GM12878 (cell line): ENCODE results near the gene GPC5. TPM values are rescaled to one million over a fixed set of nuclear protein-coding genes. Genes with fewer than 3 reads are reported as not detected.

Source experiments
- ATAC-seq: fragments of 200-7000 bp; cut with Tn5 transposase; 3 replicates; pipeline ENCODE4 v1.9.1; 2020; ENCODE audit warnings: mild to moderate bottlenecking, moderate library complexity
- BruUV-seq: library from RNA; stranded (reverse); fragments of 400-500 nt; replicated peaks from 2 replicates; lab custom pipeline; 2021; lab: Mats Ljungman, UMichigan
- CTCF ChIA-PET: fragments of 300-600 bp; sonication (Branson Sonifier 250); formaldehyde crosslinking; extraction: SDS; loops from one replicate; lab custom pipeline; 2021; ENCODE audit warnings: inconsistent platforms; lab: Yijun Ruan, JAX
- POLR2A ChIA-PET: fragments of 350-600 bp; formaldehyde crosslinking; extraction: SDS; loops from one replicate; lab custom pipeline; 2021; ENCODE audit warnings: inconsistent platforms; lab: Charles Lee
- RAD21 ChIA-PET: fragments of 300-600 bp; sonication (Branson Sonifier 250); formaldehyde crosslinking; loops from one replicate; lab custom pipeline; 2023; ENCODE audit warnings: antibody characterized with exemption; ENCODE audit not compliant: unreplicated experiment; lab: Charles Lee
- SMC1A ChIA-PET: fragments of 300-600 bp; sonication (Branson Sonifier 250); formaldehyde crosslinking; loops from one replicate; lab custom pipeline; 2023; ENCODE audit not compliant: unreplicated experiment, uncharacterized antibody; lab: Charles Lee
- DNase-seq: peaks from one replicate; pipeline ENCODE4 v3.0.0-alpha.2; 2011; ENCODE audit warnings: low read depth, low spot score
- FAIRE-seq: peaks from 3 replicates; lab custom pipeline; 2011; peaks lifted over from hg19 to GRCh38; lab: Jason Lieb, UNC
- H2AFZ ChIP-seq: 2 replicates; pipeline ENCODE4 v1.6.0; 2011; ENCODE audit warnings: low read depth, low read length, control low read depth; ENCODE audit not compliant: control insufficient read depth
- H3K27ac ChIP-seq: 2 replicates; pipeline ENCODE4 v1.5.1; 2011; ENCODE audit warnings: control low read depth; ENCODE audit not compliant: control insufficient read depth, insufficient read depth
- H3K27me3 ChIP-seq, 2 experiments: replicated peaks in 1 of 2; 2 replicates each; pipeline versions ENCODE4 v1.6.0 to v1.6.1; 2011; ENCODE audit warnings: low read length in 1 of 2; ENCODE audit not compliant: control insufficient read depth in 2 of 2, insufficient read depth in 2 of 2
- H3K36me3 ChIP-seq, 2 experiments: 2 replicates each; pipeline ENCODE4 v1.5.1; 2011; ENCODE audit warnings: low read length in 1 of 2; ENCODE audit not compliant: control insufficient read depth in 2 of 2, insufficient read depth in 2 of 2
- H3K4me1 ChIP-seq: 2 replicates; pipeline ENCODE4 v1.6.1; 2011; ENCODE audit warnings: mild to moderate bottlenecking, low read length, moderate library complexity, mixed read lengths; ENCODE audit not compliant: control insufficient read depth, insufficient read depth
- H3K4me2 ChIP-seq: 2 replicates; pipeline ENCODE4 v1.6.0; 2011; ENCODE audit warnings: control low read depth; ENCODE audit not compliant: control insufficient read depth, insufficient read depth
- H3K4me3 ChIP-seq: fragments of 200-600 bp; sonication (generic); 2 replicates; pipeline ENCODE4 v1.5.1; 2016
- H3K79me2 ChIP-seq: 2 replicates; pipeline ENCODE4 v1.6.0; 2011; ENCODE audit warnings: low read length; ENCODE audit not compliant: control insufficient read depth, insufficient read depth
- H3K9ac ChIP-seq: 2 replicates; pipeline ENCODE4 v1.8.0; 2011; ENCODE audit warnings: low read length, control low read depth, mixed read lengths; ENCODE audit not compliant: control insufficient read depth, insufficient read depth
- H3K9me3 ChIP-seq: replicated peaks from 3 replicates; pipeline ENCODE4 v1.5.1; 2011; ENCODE audit warnings: mild to moderate bottlenecking, low read length; ENCODE audit not compliant: control insufficient read depth, insufficient read depth
- H4K20me1 ChIP-seq: 2 replicates; pipeline ENCODE4 v1.6.0; 2011; ENCODE audit not compliant: control insufficient read depth, insufficient read depth
- BCL11A ChIP-seq: IDR thresholded peaks from 2 replicates; pipeline ENCODE4 v1.6.1; 2011; ENCODE audit warnings: low read depth, low read length
- CHD1 ChIP-seq: IDR thresholded peaks from 2 replicates; pipeline ENCODE4 v1.6.1; 2012; ENCODE audit warnings: low read depth, low read length, improper control_type of control experiment
- EZH2 ChIP-seq: IDR thresholded peaks from 2 replicates; pipeline ENCODE4 v1.6.1; 2012; ENCODE audit warnings: low read depth, mild to moderate bottlenecking, control low read depth, inconsistent platforms, low read length, borderline replicate concordance; ENCODE audit not compliant: control insufficient read depth
- MYB ChIP-seq: fragments of 150-350 bp; IDR thresholded peaks from 2 replicates; pipeline ENCODE4 v1.6.1; 2014; ENCODE audit warnings: mild to moderate bottlenecking, low read depth, low read length, borderline replicate concordance
- SMAD1 ChIP-seq: fragments of 450-650 bp; IDR thresholded peaks from 2 replicates; pipeline ENCODE4 v1.6.1; 2018; ENCODE audit warnings: mild to moderate bottlenecking, low read depth; ENCODE audit not compliant: partially characterized antibody
- TAF1 ChIP-seq: IDR thresholded peaks from 2 replicates; pipeline ENCODE4 v1.6.1; 2011; ENCODE audit warnings: mild to moderate bottlenecking, low read depth, low read length, borderline replicate concordance
- YY1 ChIP-seq: IDR thresholded peaks from 2 replicates; pipeline ENCODE4 v1.6.1; 2011; ENCODE audit warnings: low read depth, mild to moderate bottlenecking, low read length
- ZNF622 ChIP-seq: fragments of 450-650 bp; IDR thresholded peaks from 2 replicates; pipeline ENCODE4 v1.6.1; 2017; ENCODE audit warnings: mild to moderate bottlenecking, inconsistent platforms
- whole genome bisulfite sequencing: methylation state at CpG from one replicate; pipeline ENCODE4 v1.1.6; 2016; ENCODE audit warnings: low lambda C conversion rate; ENCODE audit not compliant: insufficient replicate concordance, insufficient coverage; ENCODE audit errors: missing lambda C conversion rate; 5-methylcytosine and 5-hydroxymethylcytosine counted together
- in situ Hi-C: fragments of 300-500 bp; cut with MboI; formaldehyde crosslinking; loops from 9 replicates; pipeline ENCODE4 v1.14.3; 2018; ENCODE audit warnings: mixed read lengths
- intact Hi-C: fragments of 100-400 bp; cut with micrococcal nuclease; formaldehyde crosslinking; loops from one replicate; pipeline ENCODE4 v1.14.2; 2022; ENCODE audit not compliant: unreplicated experiment
- polyA plus RNA-seq, 11 experiments: library from polyadenylated mRNA; depleted of rRNA in 4 of 11; unstranded in 6 of 11; stranded (reverse) in 5 of 11; fragments of >200 nt; fragmentation: Nextera tagmentation in 4 of 11; fragmentation: Illumina TruSeq in 1 of 11; extraction: Ambion mirVana in 4 of 11; extraction: Trizol in 1 of 11; gene quantifications; 1 replicate in 1 of 11; 2 replicates in 10 of 11; pipeline versions ENCODE4 v1.2.1 to v1.2.3, GENCODE V29; 2011 to 2016; ENCODE audit warnings: inconsistent platforms in 2 of 11, missing spikeins in 2 of 11, low read depth in 1 of 11
- total RNA-seq, 4 experiments: library from RNA; depleted of rRNA in 3 of 4; stranded (reverse); fragments of >200 nt in 3 of 4; fragmentation: Illumina TruSeq in 1 of 4; extraction: Trizol in 1 of 4; gene quantifications; 2 replicates each; pipeline versions ENCODE4 v1.2.1 to v1.2.3, GENCODE V29; 2013 to 2021
- TF ChIP-seq, protein P1 (sequence below): IDR thresholded peaks from 2 replicates; pipeline ENCODE4 v1.6.1; 2011; ENCODE audit warnings: borderline replicate concordance, low read depth, mild to moderate bottlenecking, moderate library complexity, mixed read lengths, low read length; ENCODE audit not compliant: insufficient read depth; ENCODE audit errors: extremely low read length
- TF ChIP-seq, protein P2 (sequence below): IDR thresholded peaks from 2 replicates; pipeline ENCODE4 v1.6.1; 2011; ENCODE audit warnings: low read depth, mild to moderate bottlenecking, low read length, moderate library complexity, borderline replicate concordance; ENCODE audit errors: extremely low read depth

GPC5 gene
- total and polyA plus RNA-seq, 10 of the 15 experiments (the other 5 are each of a cell fraction or from before 2014, with no cell fraction given), result 0.05 to 0.87 (median 0.44) TPM; not detected in 1

DNA sequence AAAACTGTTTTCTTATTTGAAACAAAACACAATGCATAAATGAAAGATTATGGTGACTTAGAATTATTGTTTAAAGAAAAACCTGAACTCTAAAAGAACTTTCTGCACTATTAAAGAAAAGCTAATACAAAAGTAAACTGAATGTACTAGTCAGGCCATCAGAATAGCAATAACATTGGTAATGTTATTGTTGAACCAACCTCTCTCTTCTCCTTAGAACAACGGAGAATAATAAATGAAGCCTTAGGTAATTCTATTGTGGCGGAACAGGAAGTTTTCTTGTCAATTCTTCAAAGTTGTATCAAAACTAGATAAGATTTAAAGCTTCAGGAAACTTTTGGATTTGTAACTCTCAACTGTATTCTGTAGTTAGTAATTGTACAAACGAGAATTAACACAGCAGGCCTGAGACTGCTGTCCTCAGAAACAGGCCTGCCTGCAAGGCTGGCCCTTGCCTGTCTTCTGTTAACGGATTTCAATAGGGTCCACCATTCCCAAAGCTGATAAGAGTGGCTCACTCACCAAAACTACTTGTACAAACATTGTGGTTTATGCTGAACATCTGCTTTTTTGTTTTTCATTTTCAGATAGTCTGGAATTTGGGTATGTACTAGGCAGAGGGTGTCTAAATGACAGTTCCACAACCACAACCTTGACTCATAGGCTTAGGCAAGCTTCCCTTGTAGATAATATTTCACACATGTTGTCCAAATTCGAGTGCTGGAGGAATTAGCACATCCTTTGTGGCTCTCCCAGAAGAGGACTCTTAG, 825.8 kb downstream of the GPC5 start:
- H4K20me1 ChIP-seq, result no peaks in the 10 kb centered on the region
- SMC1A ChIA-PET, result interaction anchor here (1.0 to 1.4 kb wide), 2 partner anchors 27 to 37 kb away, joined by 3 read pairs; no protein-coding TSS in a partner anchor
- POLR2A ChIA-PET, result no interaction called here
- H3K79me2 ChIP-seq, result no peaks in the 10 kb centered on the region
- 0% methylated on average over 5 of the region's 5 CpGs for WGBS
- TF ChIP-seq, protein P1, sequence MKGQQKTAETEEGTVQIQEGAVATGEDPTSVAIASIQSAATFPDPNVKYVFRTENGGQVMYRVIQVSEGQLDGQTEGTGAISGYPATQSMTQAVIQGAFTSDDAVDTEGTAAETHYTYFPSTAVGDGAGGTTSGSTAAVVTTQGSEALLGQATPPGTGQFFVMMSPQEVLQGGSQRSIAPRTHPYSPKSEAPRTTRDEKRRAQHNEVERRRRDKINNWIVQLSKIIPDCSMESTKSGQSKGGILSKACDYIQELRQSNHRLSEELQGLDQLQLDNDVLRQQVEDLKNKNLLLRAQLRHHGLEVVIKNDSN, result no peak
- no peak for TF ChIP-seq CHD1
- TF ChIP-seq, protein P2, sequence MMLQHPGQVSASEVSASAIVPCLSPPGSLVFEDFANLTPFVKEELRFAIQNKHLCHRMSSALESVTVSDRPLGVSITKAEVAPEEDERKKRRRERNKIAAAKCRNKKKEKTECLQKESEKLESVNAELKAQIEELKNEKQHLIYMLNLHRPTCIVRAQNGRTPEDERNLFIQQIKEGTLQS, result no peak
- no peak for TF ChIP-seq YY1
- no peak for TF ChIP-seq SMAD1
- TF ChIP-seq EZH2, result no peak
- no peak for TF ChIP-seq MYB
- TF ChIP-seq BCL11A, result no peak
- TF ChIP-seq TAF1, result no peak
- TF ChIP-seq ZNF622, result no peak
- no peaks in the 10 kb centered on the region for H3K4me1 ChIP-seq
- in situ Hi-C loops, result no loop called here
- BruUV-seq, result no TSS peak
- ATAC-seq (no peak), FAIRE-seq (no peak), DNase-seq (no peak)
- no peaks in the 10 kb centered on the region for H3K9me3 ChIP-seq
- no peak overlapping the region for H2AFZ ChIP-seq
- H3K4me3 ChIP-seq, result no peak overlapping the region
- H3K4me2 ChIP-seq, result no peak overlapping the region
- H3K27ac ChIP-seq, result no peak overlapping the region
- intact Hi-C loops, result no loop called here
- CTCF ChIA-PET, result no interaction called here
- H3K9ac ChIP-seq, result no peak overlapping the region
- no peaks in the 10 kb centered on the region for H3K27me3 ChIP-seq
- RAD21 ChIA-PET, result no interaction called here
- H3K36me3 ChIP-seq, result no peaks in the 10 kb centered on the region
